ENCODE results near the gene ABCB8. TPM values are rescaled to one million over a fixed set of nuclear protein-coding genes. Genes with fewer than 3 reads are reported as not detected.

ABCB8 gene
- total RNA-seq, 2 experiments from 2014 or later: 50.3 to 52.4 TPM

- Mint-ChIP-seq H3K4me1 (peaks cover 47% of the 10 kb centered on the region), H3K9me3 (ENCODE audit: low read depth) (no peaks in the 10 kb centered on the region), H3K4me3 (peak within 1 kb of the TSS; percentile 95), H3K27ac (peak within 1 kb of the TSS; percentile 82), H3K27me3 (peaks cover 10% of the 10 kb centered on the region), H3K36me3 (peaks cover 7% of the 10 kb centered on the region)
- CTCF ChIA-PET: interaction anchor here (0.7 to 1.3 kb wide), 12 partner anchors 9 to 164 kb away, joined by 3 to 6 read pairs (median 4); partner anchors contain the start of genes ABCB8 and SLC4A2
- peak; percentile 85 for ATAC-seq
- DNase-seq: peak; percentile 93
Observed at GRCh38 chr7:151080522-151081169, 52.4 kb downstream of the ABCB8 start, which contains the start of gene FASTK. Gene FASTK (minus strand): TSS chr7:151080809. CDS start chr7:151080766, 43 bp downstream.

DNA sequence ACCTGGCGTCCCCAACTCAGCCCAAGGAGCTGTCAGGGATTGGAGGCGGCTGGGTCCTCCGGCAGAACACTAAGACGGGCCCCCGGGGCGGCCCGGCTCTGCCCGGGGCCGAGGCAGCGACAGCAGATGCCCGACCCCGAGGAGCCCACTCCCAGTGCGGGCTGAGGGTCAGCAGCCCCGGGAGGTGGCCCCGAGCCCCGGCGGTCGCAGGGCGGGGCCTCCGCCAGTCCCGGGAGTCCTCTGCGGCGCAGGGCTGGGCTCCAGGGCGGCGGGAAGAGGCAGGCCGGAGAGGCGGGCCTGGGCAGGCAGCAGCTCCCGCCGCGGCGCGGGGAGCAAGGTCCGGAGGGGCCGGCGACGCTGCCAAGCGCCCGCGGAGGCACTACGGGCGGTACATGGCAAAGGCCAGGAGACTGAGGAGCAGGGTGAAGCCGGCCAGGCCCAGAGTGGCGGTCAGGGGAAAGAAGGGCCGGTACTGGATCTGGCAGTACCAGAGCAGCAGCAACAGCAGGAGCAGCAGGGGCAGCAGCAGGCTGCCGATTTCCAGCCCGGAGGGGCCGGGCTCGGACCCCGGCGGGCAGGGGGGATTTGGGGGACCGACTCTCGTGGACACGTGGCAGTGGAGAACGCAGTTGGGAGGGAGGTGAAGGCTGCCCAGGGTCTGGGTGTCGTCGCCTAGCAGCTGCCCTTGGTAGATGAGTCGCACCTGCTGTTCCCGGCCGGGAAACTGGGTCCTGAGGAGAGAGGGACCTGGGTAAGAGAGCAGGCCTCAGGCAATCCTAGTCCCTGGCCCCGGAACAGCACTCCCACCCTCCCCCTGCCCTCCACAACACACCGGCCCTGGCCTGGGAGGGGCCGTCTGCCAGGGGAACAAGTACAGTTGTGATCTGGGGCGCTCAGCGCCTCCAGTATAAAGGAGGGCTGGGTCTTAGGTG is 53.2 kb downstream of the ABCB8 start:
- Mint-ChIP-seq H3K27me3 (peaks cover 11% of the 10 kb centered on the region), H3K27ac (peak overlapping the region; percentile 62), H3K4me1 (peaks cover 50% of the 10 kb centered on the region), H3K4me3 (peak overlapping the region; percentile 95), H3K9me3 (ENCODE audit: low read depth) (no peaks in the 10 kb centered on the region), H3K36me3 (peaks cover 4% of the 10 kb centered on the region)
- DNase-seq (no peak), ATAC-seq (no peak)
- CTCF ChIA-PET: interaction anchor here (1.0 to 1.9 kb wide), 10 partner anchors 8 to 163 kb away, joined by 3 to 6 read pairs (median 4); partner anchors contain the start of genes ABCB8 and SLC4A2

DNA sequence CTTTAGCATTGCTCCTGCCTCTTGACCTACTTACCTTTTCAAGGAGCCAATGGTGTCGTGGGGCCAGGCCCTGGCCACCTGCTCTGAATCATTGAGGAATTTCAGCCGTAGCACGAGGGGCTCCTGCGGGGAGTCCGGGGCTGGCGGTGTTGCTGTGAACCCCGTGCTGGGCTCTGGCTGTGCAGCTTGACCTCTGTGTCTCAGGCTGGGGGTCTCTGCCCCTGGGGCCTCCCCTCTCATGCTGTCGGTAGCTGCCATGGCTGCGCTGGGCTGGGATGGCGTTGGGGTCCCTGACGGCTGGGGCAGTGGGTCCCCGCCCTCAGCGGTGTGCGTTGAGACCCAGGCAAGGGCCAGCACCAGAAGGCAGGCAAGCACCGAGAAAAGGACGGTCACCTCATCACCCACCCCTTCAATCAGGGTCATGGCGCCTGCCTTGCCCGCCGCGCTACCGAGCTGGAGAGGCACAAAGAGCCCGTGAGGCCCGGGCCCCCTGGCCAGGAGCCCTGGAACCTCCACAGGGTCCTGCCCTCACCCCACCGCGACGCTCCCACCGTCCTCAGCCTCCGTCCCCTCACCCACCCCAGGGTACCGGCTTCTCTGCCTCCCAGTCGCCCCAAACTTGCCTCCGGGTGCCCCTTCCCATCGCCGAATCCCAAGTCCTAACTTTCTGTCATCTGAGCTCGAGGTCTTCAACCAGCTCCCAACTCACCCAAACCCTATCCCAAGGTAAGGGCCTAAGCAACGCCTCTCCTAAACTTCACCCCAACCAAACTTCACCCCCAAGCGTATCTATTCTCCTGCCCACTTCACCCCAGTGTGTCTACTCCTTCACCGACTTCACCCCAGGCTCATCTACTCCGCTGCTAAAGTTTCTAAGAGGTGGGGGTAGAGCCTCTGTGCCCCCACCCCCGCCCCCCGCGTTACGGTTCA is 54.2 kb downstream of the ABCB8 start:
- Mint-ChIP-seq H3K4me3 (peak overlapping the region; percentile 95), H3K9me3 (ENCODE audit: low read depth) (no peaks in the 10 kb centered on the region), H3K27ac (peak overlapping the region; percentile 94), H3K36me3 (peaks cover 4% of the 10 kb centered on the region), H3K4me1 (peaks cover 50% of the 10 kb centered on the region), H3K27me3 (peaks cover 11% of the 10 kb centered on the region)
- CTCF ChIA-PET: interaction anchor here (1.1 to 3.4 kb wide), 6 partner anchors 22 to 64 kb away, joined by 3 to 15 read pairs (median 4); partner anchors contain the start of gene ABCB8
- no peak for DNase-seq
- no peak for ATAC-seq

DNA sequence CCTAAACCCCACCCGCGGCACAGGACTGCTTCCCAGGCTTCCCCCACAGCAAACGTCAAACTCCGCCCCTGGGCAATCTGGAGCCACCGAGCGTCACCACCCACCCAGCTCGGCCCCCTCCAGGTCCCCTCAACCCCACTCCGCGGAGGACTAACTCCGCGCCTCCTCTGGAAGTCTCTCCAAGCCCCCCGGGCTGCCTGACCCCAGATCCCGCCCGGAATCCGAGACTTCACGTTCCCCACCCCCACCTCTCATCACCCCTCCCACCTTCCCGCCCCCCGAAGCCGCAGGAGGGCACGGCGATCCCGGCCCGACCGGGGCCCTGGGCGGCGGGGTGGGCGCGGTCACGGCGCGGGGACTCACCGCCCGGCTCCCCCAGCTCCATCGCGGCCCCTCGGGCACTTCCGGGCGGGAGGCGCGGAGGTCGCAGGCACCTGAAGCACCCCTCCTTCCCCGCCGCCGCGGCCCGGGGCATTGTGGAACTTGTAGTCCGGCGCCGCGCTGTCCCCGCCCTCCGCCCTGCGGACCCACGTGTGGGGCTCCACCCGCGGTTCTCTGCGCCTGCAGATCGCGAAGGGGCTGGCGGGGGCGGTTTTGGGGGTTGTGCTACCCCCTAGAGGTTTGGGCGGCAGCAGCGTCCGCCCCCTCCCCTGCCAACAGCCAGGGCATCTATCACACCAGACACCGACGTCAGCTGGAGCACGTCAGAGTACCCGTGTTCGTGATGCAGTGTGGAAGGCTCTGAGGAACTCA is 55.0 kb downstream of the ABCB8 start, which contains the start of gene TMUB1:
Gene TMUB1 (minus strand): TSS at position 423 of the 753 bp plus-strand sequence. CDS start 930 bp downstream, outside the sequence.
- ATAC-seq: peak; percentile 63
- CTCF ChIA-PET: interaction anchor here (0.6 to 3.4 kb wide), 9 partner anchors 16 to 75 kb away, joined by 3 to 15 read pairs (median 3); partner anchors contain the start of genes ABCB8 and SLC4A2
- H3K4me3 Mint-ChIP-seq: peak within 1 kb of the TSS; percentile 95
- peak; percentile 88 for DNase-seq
- peaks cover 52% of the 10 kb centered on the region for H3K4me1 Mint-ChIP-seq
- H3K27me3 Mint-ChIP-seq: peaks cover 14% of the 10 kb centered on the region
- no peaks in the 10 kb centered on the region for H3K9me3 Mint-ChIP-seq (ENCODE audit: low read depth)
- peaks cover 4% of the 10 kb centered on the region for H3K36me3 Mint-ChIP-seq
- peak within 1 kb of the TSS; percentile 94 for H3K27ac Mint-ChIP-seq

DNA sequence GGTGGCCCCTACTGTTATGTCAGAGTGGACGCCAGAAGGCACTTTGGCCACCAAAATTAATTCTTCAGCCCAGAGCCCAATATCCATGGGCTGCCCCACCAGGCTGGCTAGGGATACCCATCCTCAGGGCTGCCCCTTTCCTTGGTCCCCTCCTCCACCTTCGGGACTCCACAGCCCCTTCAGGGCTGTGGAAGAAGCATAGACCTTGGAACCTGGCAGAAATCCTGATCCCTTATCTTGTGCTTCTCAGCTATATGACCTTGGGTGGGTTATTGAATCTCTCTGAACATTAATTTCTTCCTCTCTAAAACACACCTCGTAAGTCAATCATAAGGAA is 55.5 kb downstream of the ABCB8 start:
- Mint-ChIP-seq H3K27me3 (peaks cover 16% of the 10 kb centered on the region), H3K4me3 (peak overlapping the region; percentile 95), H3K27ac (peak overlapping the region; percentile 61), H3K36me3 (peaks cover 4% of the 10 kb centered on the region), H3K9me3 (ENCODE audit: low read depth) (no peaks in the 10 kb centered on the region), H3K4me1 (peaks cover 47% of the 10 kb centered on the region)
- ATAC-seq: no peak
- CTCF ChIA-PET: interaction anchor here (0.6 to 3.4 kb wide), 9 partner anchors 16 to 79 kb away, joined by 3 to 15 read pairs (median 4); partner anchors contain the start of genes ABCB8 and SLC4A2
- no peak for DNase-seq

- Mint-ChIP-seq H3K27me3 (peaks cover 16% of the 10 kb centered on the region), H3K4me3 (peak overlapping the region; percentile 76), H3K9me3 (ENCODE audit: low read depth) (no peaks in the 10 kb centered on the region), H3K27ac (peak overlapping the region; percentile 4), H3K36me3 (no peaks in the 10 kb centered on the region), H3K4me1 (peaks cover 37% of the 10 kb centered on the region)
- DNase-seq: no peak
- ATAC-seq: no peak
- CTCF ChIA-PET: interaction anchor here (1.2 to 3.4 kb wide), 6 partner anchors 9 to 57 kb away, joined by 3 to 15 read pairs (median 4); partner anchors contain the start of gene ABCB8
Observed at GRCh38 chr7:151085329-151085690, 57.1 kb downstream of the ABCB8 start.

DNA sequence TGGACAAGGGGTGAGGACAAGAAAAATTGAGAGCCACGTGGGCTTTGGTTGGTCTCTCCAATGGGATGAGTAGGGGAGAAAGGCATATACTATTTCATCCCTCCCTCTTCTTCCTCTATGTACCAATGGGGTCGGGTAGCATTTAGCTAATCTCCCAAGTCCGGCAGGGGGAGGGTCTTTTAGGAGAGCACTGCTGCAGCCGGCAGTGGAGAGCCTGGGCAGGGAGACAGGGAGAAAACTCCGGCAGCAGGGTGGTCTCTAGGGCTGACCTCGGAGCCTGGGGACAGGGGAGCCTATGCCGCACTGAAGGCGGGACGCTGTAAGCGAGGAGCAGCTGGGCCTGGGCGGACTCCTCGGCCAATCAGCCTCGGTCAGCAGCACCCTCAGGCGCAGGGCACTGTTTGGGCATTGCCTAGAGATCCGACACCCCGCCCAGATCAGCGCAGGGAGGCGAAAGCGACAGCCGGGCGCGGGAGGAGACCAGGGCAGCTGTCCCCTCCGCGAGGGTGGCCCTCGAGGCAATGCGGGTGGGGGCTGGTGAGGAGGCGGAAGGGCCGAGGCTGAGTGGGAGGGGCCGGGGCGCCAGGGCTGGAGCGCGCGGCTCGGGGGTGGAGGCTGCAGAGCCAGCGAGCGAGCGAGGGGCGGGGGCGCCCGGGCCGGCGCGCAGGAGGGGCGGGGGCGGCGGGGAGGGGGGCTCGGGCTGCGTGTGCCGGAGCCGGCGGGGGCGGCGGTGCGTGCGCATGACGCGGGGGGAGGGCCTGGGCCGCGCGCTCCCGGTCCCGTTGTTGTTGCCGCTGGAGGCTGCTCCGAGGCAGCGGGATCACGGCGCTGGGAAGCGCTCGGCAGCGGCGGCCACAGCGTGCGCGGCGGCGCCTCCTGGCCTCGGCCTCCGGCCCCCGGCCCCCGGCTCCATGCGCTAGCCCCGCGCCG is 57.7 kb downstream of the ABCB8 start, which contains the start of gene AGAP3:
Gene AGAP3 (plus strand): TSS at position 785 of the 930 bp plus-strand sequence. CDS start 267 bp downstream, outside the sequence.
- peak within 1 kb of the TSS; percentile 79 for H3K27ac Mint-ChIP-seq
- peaks cover 16% of the 10 kb centered on the region for H3K27me3 Mint-ChIP-seq
- H3K36me3 Mint-ChIP-seq: no peaks in the 10 kb centered on the region
- CTCF ChIA-PET: interaction anchor here (1.2 to 3.4 kb wide), 6 partner anchors 10 to 57 kb away, joined by 3 to 15 read pairs (median 4); partner anchors contain the start of gene ABCB8
- ATAC-seq (peak; percentile 31), DNase-seq (peak; percentile 70)
- peak within 1 kb of the TSS; percentile 80 for H3K4me3 Mint-ChIP-seq
- peaks cover 37% of the 10 kb centered on the region for H3K4me1 Mint-ChIP-seq
- no peaks in the 10 kb centered on the region for H3K9me3 Mint-ChIP-seq (ENCODE audit: low read depth)

DNA sequence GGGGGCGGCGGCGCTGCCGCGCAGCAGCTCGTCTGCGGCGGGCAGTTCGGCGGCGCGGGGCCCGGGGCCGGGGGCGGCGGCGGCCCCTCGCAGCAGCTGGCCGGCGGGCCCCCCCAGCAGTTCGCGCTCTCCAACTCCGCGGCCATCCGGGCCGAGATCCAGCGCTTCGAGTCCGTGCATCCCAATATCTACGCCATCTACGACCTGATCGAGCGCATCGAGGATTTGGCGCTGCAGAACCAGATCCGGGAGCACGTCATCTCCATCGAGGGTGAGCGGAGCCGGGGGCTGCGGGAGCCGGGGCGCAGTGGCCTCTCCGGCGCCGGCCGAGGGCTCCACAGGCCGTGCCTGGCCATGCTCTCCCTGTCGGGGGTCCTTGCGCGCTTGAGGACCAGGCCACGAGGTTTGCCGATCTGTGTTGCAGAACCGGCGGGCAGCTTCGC is 58.6 kb downstream of the ABCB8 start:
- no peaks in the 10 kb centered on the region for H3K36me3 Mint-ChIP-seq
- peaks cover 35% of the 10 kb centered on the region for H3K4me1 Mint-ChIP-seq
- peak overlapping the region; percentile 79 for H3K27ac Mint-ChIP-seq
- peaks cover 16% of the 10 kb centered on the region for H3K27me3 Mint-ChIP-seq
- H3K4me3 Mint-ChIP-seq: peak overlapping the region; percentile 80
- CTCF ChIA-PET: interaction anchor here (10.1 kb wide), 1 partner anchor 23 kb away, joined by 69 read pairs; no protein-coding TSS in a partner anchor
- ATAC-seq (peak; percentile 9), DNase-seq (peak; percentile 58)
- H3K9me3 Mint-ChIP-seq (ENCODE audit: low read depth): no peaks in the 10 kb centered on the region

DNA sequence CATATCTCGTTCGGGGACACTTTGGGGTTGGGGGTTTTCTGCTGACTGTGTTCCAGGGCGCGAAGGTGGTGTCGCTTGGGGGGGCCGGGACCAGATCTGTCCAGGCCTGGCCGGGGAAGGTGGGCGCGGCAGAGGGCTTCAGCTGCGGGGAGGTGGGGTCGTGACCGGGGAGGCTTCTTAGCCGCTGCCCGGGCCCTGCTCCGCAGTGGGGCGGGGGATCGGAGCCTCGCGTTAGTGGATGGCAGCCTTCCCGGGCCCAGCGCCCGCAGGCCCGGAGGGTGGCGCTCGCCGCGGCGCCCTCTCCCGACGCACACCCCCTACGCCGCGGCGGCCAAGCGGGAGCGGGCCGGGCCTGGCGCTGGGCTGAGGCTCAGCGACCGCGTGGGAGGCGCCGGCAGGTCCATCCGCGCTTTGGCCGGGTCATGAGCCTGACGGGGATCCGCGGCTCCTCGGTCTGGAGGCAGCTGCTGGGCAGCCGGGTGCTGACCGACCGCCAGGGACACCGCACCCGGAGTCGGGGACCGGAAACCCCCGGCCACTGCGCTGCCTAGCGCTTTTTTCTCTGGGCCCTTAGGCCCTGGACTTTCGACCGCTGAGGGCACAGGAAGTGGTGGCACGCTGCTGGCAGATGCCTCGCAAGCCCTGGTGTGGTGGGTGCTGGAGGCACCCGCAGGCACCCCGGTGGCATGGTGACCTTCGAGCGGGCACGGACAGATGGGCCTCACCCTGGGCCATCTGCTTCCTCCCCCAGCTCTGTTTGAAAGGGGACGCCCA is 59.2 kb downstream of the ABCB8 start:
- CTCF ChIA-PET: interaction anchor here (0.9 to 10.1 kb wide), 5 partner anchors 9 to 156 kb away, joined by 3 to 69 read pairs (median 6); no protein-coding TSS in a partner anchor
- peaks cover 16% of the 10 kb centered on the region for H3K27me3 Mint-ChIP-seq
- no peak overlapping the region for H3K27ac Mint-ChIP-seq
- no peaks in the 10 kb centered on the region for H3K9me3 Mint-ChIP-seq (ENCODE audit: low read depth)
- ATAC-seq: peak; percentile 8
- peaks cover 31% of the 10 kb centered on the region for H3K4me1 Mint-ChIP-seq
- no peaks in the 10 kb centered on the region for H3K36me3 Mint-ChIP-seq
- DNase-seq: no peak
- H3K4me3 Mint-ChIP-seq: peak overlapping the region; percentile 80

Data from activated CD8-positive, alpha-beta memory T cell treated with anti-CD3 and anti-CD28 coated beads, Interleukin-2, amount 10 ng/mL, durations not matched to agents 7 days and 5 days (primary cell).